Loucy (cell line): ENCODE data around the gene SERPINA1.

Experiments used
- EZH2phosphoT487 ChIP-seq: fragments of 200-600 bp; IDR thresholded peaks from 2 replicates; pipeline ENCODE4 v1.6.1; 2018; ENCODE audit warnings: antibody characterized with exemption, mild to moderate bottlenecking, moderate library complexity, borderline replicate concordance
- TF ChIP-seq, protein P1 (sequence below): fragments of 200-600 bp; sonication (generic); conservative IDR thresholded peaks from 2 replicates; pipeline ENCODE4 v1.5.1; 2014; ENCODE audit warnings: mild to moderate bottlenecking, antibody characterized with exemption, low read length

DNA sequence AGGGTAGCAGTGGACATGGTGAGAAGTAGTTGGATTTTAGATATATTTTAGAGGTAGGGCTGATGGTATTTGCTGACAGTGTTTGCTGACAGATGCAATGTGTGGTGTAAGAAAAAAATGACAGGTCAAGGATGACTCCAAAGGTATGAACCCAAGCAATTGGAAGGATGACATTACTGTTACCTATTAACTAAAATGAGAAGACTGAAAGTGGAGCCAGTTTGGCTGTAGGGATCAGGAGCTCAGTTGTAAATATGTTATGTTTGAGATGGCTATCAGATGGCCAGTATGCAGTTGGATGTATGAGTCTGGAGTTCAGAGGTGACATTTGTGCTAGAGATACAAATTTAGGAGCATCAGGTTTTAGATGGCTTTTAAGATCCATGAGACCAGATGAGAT lies 47.9 kb downstream of the SERPINA1 start:
- TF ChIP-seq, protein P1, sequence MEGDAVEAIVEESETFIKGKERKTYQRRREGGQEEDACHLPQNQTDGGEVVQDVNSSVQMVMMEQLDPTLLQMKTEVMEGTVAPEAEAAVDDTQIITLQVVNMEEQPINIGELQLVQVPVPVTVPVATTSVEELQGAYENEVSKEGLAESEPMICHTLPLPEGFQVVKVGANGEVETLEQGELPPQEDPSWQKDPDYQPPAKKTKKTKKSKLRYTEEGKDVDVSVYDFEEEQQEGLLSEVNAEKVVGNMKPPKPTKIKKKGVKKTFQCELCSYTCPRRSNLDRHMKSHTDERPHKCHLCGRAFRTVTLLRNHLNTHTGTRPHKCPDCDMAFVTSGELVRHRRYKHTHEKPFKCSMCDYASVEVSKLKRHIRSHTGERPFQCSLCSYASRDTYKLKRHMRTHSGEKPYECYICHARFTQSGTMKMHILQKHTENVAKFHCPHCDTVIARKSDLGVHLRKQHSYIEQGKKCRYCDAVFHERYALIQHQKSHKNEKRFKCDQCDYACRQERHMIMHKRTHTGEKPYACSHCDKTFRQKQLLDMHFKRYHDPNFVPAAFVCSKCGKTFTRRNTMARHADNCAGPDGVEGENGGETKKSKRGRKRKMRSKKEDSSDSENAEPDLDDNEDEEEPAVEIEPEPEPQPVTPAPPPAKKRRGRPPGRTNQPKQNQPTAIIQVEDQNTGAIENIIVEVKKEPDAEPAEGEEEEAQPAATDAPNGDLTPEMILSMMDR = no peak
- no peak for TF ChIP-seq EZH2phosphoT487
